Measurements from ENCODE around the gene RHBDL2. TPM values are rescaled to one million over a fixed set of nuclear protein-coding genes. Genes with fewer than 3 reads are reported as not detected.
"Not testable (repeated sequence)": the region's sequence is repeated elsewhere in the genome, so short reads cannot be mapped to it uniquely, and the experiment has no call there.

Gene RHBDL2
- total RNA-seq, 1 donor from 2014 or later: not detected

GRCh38 chr1:38917772-38918171 lies 23.9 kb downstream of the RHBDL2 start:
- Mint-ChIP-seq H3K36me3 (ENCODE audit: insufficient read depth) (peaks cover 1% of the 10 kb centered on the region), H3K9me3 (ENCODE audit: low read depth) (no peaks in the 10 kb centered on the region), H3K27ac (no peak overlapping the region), H3K4me1 (ENCODE audit: low read depth) (no peaks in the 10 kb centered on the region), H3K27me3 (peaks cover 3% of the 10 kb centered on the region), H3K4me3 (ENCODE audit: low read depth) (no peak overlapping the region)
- no peak for DNase-seq (ENCODE audit: low spot score, unreplicated experiment)
- TF ChIP-seq, protein P1, sequence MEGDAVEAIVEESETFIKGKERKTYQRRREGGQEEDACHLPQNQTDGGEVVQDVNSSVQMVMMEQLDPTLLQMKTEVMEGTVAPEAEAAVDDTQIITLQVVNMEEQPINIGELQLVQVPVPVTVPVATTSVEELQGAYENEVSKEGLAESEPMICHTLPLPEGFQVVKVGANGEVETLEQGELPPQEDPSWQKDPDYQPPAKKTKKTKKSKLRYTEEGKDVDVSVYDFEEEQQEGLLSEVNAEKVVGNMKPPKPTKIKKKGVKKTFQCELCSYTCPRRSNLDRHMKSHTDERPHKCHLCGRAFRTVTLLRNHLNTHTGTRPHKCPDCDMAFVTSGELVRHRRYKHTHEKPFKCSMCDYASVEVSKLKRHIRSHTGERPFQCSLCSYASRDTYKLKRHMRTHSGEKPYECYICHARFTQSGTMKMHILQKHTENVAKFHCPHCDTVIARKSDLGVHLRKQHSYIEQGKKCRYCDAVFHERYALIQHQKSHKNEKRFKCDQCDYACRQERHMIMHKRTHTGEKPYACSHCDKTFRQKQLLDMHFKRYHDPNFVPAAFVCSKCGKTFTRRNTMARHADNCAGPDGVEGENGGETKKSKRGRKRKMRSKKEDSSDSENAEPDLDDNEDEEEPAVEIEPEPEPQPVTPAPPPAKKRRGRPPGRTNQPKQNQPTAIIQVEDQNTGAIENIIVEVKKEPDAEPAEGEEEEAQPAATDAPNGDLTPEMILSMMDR (IDR thresholded peaks at IDR 0.05; ENCODE audit: unreplicated experiment): no peak

DNA sequence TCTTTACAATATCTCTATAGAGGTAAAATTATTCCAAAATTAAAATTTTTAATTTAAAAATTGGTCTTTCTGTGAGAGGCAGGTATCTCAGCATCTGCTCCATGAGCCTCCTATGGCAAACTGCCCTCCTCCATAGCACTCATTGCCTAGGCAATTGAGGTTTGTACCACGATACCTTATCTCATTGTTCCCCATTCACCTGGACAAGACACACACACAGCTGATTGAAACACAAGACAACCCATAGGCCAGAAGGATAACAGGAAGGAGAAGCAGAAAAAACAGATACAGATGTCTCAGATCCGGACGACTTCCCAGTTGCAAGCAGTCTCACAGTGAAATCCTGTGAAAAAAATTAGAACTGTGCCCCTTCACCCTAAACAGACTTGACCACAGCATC lies 24.3 kb downstream of the RHBDL2 start:
- peaks cover 1% of the 10 kb centered on the region for H3K36me3 Mint-ChIP-seq (ENCODE audit: insufficient read depth)
- no peaks in the 10 kb centered on the region for H3K9me3 Mint-ChIP-seq (ENCODE audit: low read depth)
- no peak overlapping the region for H3K4me3 Mint-ChIP-seq (ENCODE audit: low read depth)
- TF ChIP-seq, protein P1 (IDR thresholded peaks at IDR 0.05; ENCODE audit: unreplicated experiment): no peak
- peaks cover 3% of the 10 kb centered on the region for H3K27me3 Mint-ChIP-seq
- no peaks in the 10 kb centered on the region for H3K4me1 Mint-ChIP-seq (ENCODE audit: low read depth)
- no peak for DNase-seq (ENCODE audit: low spot score, unreplicated experiment)
- no peak overlapping the region for H3K27ac Mint-ChIP-seq

DNA sequence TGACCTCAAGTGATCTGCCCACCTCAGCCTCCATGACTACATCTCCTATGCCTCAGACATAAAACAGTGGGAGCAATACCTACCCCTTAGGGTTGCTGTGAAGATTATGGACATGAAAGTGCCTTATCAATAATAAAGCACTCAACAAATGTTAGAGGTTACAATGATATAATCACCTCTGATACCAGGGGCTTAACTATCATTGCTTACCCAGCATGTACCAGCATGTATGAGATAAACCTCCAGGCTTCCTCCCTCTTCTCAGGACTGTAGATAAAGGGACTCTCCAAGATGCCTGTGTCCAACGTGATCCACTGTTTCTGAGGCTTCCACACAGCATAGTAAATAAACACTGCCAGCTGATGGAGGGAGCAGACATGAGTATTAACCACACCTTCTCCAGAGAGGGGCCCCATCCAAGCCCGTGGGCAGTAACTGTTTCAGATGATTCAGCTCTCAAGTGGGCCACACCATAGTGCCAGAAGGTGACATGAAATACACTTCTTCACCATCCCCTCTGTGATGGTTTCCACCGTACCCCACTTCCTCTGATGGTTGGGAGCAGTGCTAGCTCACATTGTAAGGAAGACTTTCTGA lies 26.2 kb downstream of the RHBDL2 start:
- TF ChIP-seq, protein P1 (IDR thresholded peaks at IDR 0.05; ENCODE audit: unreplicated experiment): no peak
- no peak overlapping the region for H3K4me3 Mint-ChIP-seq (ENCODE audit: low read depth)
- no peaks in the 10 kb centered on the region for H3K9me3 Mint-ChIP-seq (ENCODE audit: low read depth)
- peaks cover 3% of the 10 kb centered on the region for H3K27me3 Mint-ChIP-seq
- no peak overlapping the region for H3K27ac Mint-ChIP-seq
- H3K36me3 Mint-ChIP-seq (ENCODE audit: insufficient read depth): peaks cover 1% of the 10 kb centered on the region
- no peak for DNase-seq (ENCODE audit: low spot score, unreplicated experiment)
- H3K4me1 Mint-ChIP-seq (ENCODE audit: low read depth): no peaks in the 10 kb centered on the region

DNA sequence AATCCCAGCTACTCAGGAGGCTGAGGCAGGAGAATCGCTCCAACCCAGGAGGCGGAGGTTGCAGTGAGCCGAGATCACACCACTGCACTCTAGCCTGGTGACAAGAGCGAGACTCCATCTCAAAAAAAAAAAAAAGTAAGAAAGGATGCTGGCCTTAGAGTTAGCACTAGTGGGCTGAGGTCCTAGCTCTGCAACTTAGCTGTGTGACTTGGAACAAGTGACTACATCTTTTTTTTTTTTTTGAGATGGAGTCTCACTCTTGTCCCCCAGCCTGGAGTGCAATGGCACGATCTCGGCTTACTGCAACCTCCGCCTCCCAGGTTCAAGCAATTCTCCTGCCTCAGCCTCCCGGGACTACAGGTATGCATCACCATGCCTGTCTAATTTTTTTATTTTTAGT lies 26.7 kb downstream of the RHBDL2 start:
- H3K4me1 Mint-ChIP-seq (ENCODE audit: low read depth); H3K36me3 Mint-ChIP-seq (ENCODE audit: insufficient read depth); H3K27me3 Mint-ChIP-seq; H3K4me3 Mint-ChIP-seq (ENCODE audit: low read depth); H3K9me3 Mint-ChIP-seq (ENCODE audit: low read depth); H3K27ac Mint-ChIP-seq; DNase-seq (ENCODE audit: low spot score, unreplicated experiment): not testable (repeated sequence)

DNA sequence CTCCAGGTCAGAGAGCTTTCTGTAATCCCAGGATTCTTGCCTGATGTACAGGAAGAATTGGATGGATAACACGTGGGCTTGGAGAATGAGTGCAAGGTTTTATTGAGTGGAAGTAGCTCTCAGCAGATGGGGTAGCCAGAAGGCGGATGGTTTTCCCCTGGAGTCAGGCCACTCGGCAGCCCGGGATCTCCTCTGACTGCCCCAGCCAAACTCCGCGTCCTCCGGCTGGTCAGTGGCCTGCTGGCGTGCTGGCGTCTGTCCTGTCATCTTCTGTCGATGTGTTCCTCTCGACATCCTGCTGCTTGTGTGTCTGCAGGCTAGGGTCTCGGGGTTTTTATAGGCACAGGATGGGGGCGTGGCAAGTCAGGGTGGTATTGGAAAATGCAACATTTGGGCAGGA lies 32.8 kb downstream of the RHBDL2 start:
- DNase-seq (ENCODE audit: low spot score, unreplicated experiment): no peak
- Mint-ChIP-seq H3K4me3 (ENCODE audit: low read depth) (no peak overlapping the region), H3K4me1 (ENCODE audit: low read depth) (no peaks in the 10 kb centered on the region), H3K36me3 (ENCODE audit: insufficient read depth) (peaks cover 4% of the 10 kb centered on the region), H3K27ac (no peak overlapping the region), H3K9me3 (ENCODE audit: low read depth) (peaks cover 5% of the 10 kb centered on the region), H3K27me3 (no peaks in the 10 kb centered on the region)
- TF ChIP-seq, protein P1 (IDR thresholded peaks at IDR 0.05; ENCODE audit: unreplicated experiment): no peak

DNA sequence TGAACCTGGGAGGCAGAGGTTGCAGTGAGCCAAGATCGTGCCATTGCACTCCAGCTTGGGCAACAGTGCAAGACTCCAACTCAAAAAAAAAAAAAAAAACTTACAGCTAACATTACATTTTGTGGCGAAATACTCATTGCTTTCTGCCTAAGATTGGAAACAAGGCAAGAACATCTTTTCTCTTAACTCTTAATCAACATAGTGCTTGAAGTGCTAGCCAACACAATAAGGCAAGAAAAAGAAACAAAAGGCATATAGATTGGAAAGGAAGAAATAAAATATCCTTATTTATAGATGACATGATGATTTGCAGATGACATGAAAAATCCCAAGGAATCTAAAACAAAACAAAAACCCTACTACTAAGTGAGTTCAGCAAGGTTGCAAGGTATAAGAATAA lies 35.6 kb downstream of the RHBDL2 start:
- H3K36me3 Mint-ChIP-seq (ENCODE audit: insufficient read depth): peaks cover 4% of the 10 kb centered on the region
- TF ChIP-seq, protein P1 (IDR thresholded peaks at IDR 0.05; ENCODE audit: unreplicated experiment): no peak
- no peak for DNase-seq (ENCODE audit: low spot score, unreplicated experiment)
- H3K27ac Mint-ChIP-seq: no peak overlapping the region
- peaks cover 5% of the 10 kb centered on the region for H3K9me3 Mint-ChIP-seq (ENCODE audit: low read depth)
- H3K27me3 Mint-ChIP-seq: no peaks in the 10 kb centered on the region
- no peak overlapping the region for H3K4me3 Mint-ChIP-seq (ENCODE audit: low read depth)
- no peaks in the 10 kb centered on the region for H3K4me1 Mint-ChIP-seq (ENCODE audit: low read depth)

Data from progenitor cell of endocrine pancreas (in vitro differentiated cells).